HepG2 (cell line): ENCODE data around the gene WNT7B. TPM values are rescaled to one million over a fixed set of nuclear protein-coding genes. Genes with fewer than 3 reads are reported as not detected.

Source experiments
- ATAC-seq: fragments of 200-7000 bp; cut with Tn5 transposase; 3 replicates; pipeline ENCODE4 v1.9.1; 2020; ENCODE audit warnings: mild to moderate bottlenecking, moderate library complexity
- BruUV-seq: library from RNA; stranded (reverse); fragments of 400-500 nt; replicated peaks from 2 replicates; lab custom pipeline; 2021; lab: Mats Ljungman, UMichigan
- CTCF ChIA-PET: fragments of 300-600 bp; formaldehyde crosslinking; extraction: SDS; loops from one replicate; lab custom pipeline; 2021; ENCODE audit warnings: low total read pairs, inconsistent platforms, low intra/inter-chr PET ratio; lab: Yijun Ruan, JAX
- POLR2A ChIA-PET: fragments of 350-600 bp; sonication (Branson Sonifier 250); formaldehyde crosslinking; loops from one replicate; lab custom pipeline; 2020; ENCODE audit warnings: antibody characterized with exemption, inconsistent platforms; lab: Yijun Ruan, JAX
- DNase-seq: peaks from one replicate; pipeline ENCODE4 v3.0.0-alpha.2; 2015; ENCODE audit warnings: low spot score
- FAIRE-seq: peaks from 3 replicates; lab custom pipeline; 2011; peaks lifted over from hg19 to GRCh38; lab: Jason Lieb, UNC
- H2AFZ ChIP-seq: one replicate; pipeline ENCODE4 v1.6.1; 2011; ENCODE audit warnings: low read length, inconsistent platforms
- H3K27ac ChIP-seq: fragments of 300-600 bp; 3 replicates; pipeline ENCODE4 v1.8.0; 2011; ENCODE audit warnings: mixed run types, mild to moderate bottlenecking, mixed read lengths, low read length, inconsistent platforms; ENCODE audit not compliant: insufficient read depth; ENCODE audit errors: extremely low read length
- H3K27me3 ChIP-seq, 2 experiments: fragments of 200-600 bp in 1 of 2; 2 replicates in 1 of 2; 3 replicates in 1 of 2; pipeline versions ENCODE4 v1.6.0 to v1.8.0; 2011; ENCODE audit warnings: low read length in 2 of 2, mild to moderate bottlenecking in 2 of 2, moderate library complexity in 2 of 2, inconsistent platforms in 1 of 2; ENCODE audit not compliant: insufficient read depth in 2 of 2, control insufficient read depth in 1 of 2
- H3K36me3 ChIP-seq, 2 experiments: fragments of 200-600 bp in 1 of 2; replicated peaks in 1 of 2; 2 replicates in 1 of 2; 3 replicates in 1 of 2; pipeline versions ENCODE4 v1.5.1 to v1.8.0; 2011; ENCODE audit warnings: low read length in 2 of 2, inconsistent platforms in 1 of 2; ENCODE audit not compliant: insufficient read depth in 2 of 2, control insufficient read depth in 1 of 2
- H3K4me1 ChIP-seq: 2 replicates; pipeline ENCODE4 v1.5.1; 2012; ENCODE audit warnings: low read length, inconsistent platforms; ENCODE audit not compliant: insufficient read depth
- H3K4me2 ChIP-seq: 2 replicates; pipeline ENCODE4 v1.6.0; 2011; ENCODE audit warnings: low read depth, low read length, inconsistent platforms
- H3K4me3 ChIP-seq, 3 experiments: fragments of 200-600 bp in 1 of 3; sonication (generic), shearing (Covaris generic) in 1 of 3; replicated peaks in 1 of 3; 2 replicates each; pipeline ENCODE4 v1.5.1; 2011 to 2016; ENCODE audit warnings: low read length in 3 of 3, inconsistent platforms in 2 of 3, low read depth in 2 of 3, mild to moderate bottlenecking in 2 of 3, control low read depth in 1 of 3, mixed read lengths in 1 of 3; ENCODE audit not compliant: insufficient read depth in 1 of 3
- H3K79me2 ChIP-seq: one replicate; pipeline ENCODE4 v1.6.1; 2011; ENCODE audit warnings: low read length, inconsistent platforms; ENCODE audit not compliant: insufficient read depth
- H3K9ac ChIP-seq: 2 replicates; pipeline ENCODE4 v1.6.0; 2011; ENCODE audit warnings: mild to moderate bottlenecking, low read depth, low read length, inconsistent platforms; ENCODE audit not compliant: insufficient read depth
- H3K9me3 ChIP-seq: 2 replicates; pipeline ENCODE4 v1.5.1; 2012; ENCODE audit warnings: mild to moderate bottlenecking, low read length
- H4K20me1 ChIP-seq: 2 replicates; pipeline ENCODE4 v1.6.0; 2011; ENCODE audit warnings: inconsistent platforms, mild to moderate bottlenecking, low read length, moderate library complexity; ENCODE audit not compliant: insufficient read depth
- NONO ChIP-seq, 2 experiments: fragments of 450-650 bp in 1 of 2; sonication (generic) in 1 of 2; formaldehyde crosslinking in 1 of 2; IDR thresholded peaks in 1 of 2; conservative IDR thresholded peaks in 1 of 2; 2 replicates each; pipeline versions ENCODE4 v1.6.1 to v1.8.0; 2017 to 2022; ENCODE audit warnings: mild to moderate bottlenecking in 1 of 2, missing genetic modification reagents in 1 of 2, moderate library complexity in 1 of 2
- SRSF4 ChIP-seq: fragments of 200-400 bp; formaldehyde crosslinking; IDR thresholded peaks from one replicate; pipeline ENCODE4 v1.6.1; 2018; ENCODE audit warnings: mild to moderate bottlenecking, low read depth, low read length, moderate library complexity; ENCODE audit not compliant: poor library complexity, severe bottlenecking
- WGBS: methylation state at CpG from one replicate; pipeline ENCODE4 v1.1.6; 2017; ENCODE audit warnings: low lambda C conversion rate; 5-methylcytosine and 5-hydroxymethylcytosine counted together
- in situ Hi-C: cut with HindIII; loops from 2 replicates; pipeline ENCODE4 v1.10.0; 2017; ENCODE audit warnings: low pct_unique_long_range_greater_than_20kb; ENCODE audit not compliant: extremely low pct_ligation_motif_present
- intact Hi-C: fragments of 100-400 bp; cut with micrococcal nuclease; formaldehyde crosslinking; loops from one replicate; pipeline ENCODE4 v1.10.0; 2022; ENCODE audit not compliant: unreplicated experiment
- polyA plus RNA-seq, 8 experiments: library from polyadenylated mRNA; depleted of rRNA in 3 of 8; stranded (reverse) in 7 of 8; unstranded in 1 of 8; fragments of >200 nt; fragmentation: Illumina TruSeq in 4 of 8; extraction: Trizol in 4 of 8; gene quantifications; 2 replicates each; pipeline versions ENCODE4 v1.2.1 to v1.2.3, GENCODE V29; 2011 to 2016; ENCODE audit warnings: low read depth in 4 of 8, missing spikeins in 1 of 8, mixed read lengths in 1 of 8; ENCODE audit not compliant: insufficient read depth in 1 of 8
- total RNA-seq, 5 experiments: library from RNA; depleted of rRNA; stranded (reverse); fragments of >200 nt; fragmentation: Illumina TruSeq; extraction: Trizol; gene quantifications; 2 replicates each; pipeline ENCODE4 v1.2.3, GENCODE V29; 2016; ENCODE audit warnings: low read depth in 1 of 5

Gene WNT7B
- total and polyA plus RNA-seq, 2 of the 13 experiments (the other 11 are each of a cell fraction or from before 2014, with no cell fraction given), result 0.09 TPM; not detected in 1

DNA sequence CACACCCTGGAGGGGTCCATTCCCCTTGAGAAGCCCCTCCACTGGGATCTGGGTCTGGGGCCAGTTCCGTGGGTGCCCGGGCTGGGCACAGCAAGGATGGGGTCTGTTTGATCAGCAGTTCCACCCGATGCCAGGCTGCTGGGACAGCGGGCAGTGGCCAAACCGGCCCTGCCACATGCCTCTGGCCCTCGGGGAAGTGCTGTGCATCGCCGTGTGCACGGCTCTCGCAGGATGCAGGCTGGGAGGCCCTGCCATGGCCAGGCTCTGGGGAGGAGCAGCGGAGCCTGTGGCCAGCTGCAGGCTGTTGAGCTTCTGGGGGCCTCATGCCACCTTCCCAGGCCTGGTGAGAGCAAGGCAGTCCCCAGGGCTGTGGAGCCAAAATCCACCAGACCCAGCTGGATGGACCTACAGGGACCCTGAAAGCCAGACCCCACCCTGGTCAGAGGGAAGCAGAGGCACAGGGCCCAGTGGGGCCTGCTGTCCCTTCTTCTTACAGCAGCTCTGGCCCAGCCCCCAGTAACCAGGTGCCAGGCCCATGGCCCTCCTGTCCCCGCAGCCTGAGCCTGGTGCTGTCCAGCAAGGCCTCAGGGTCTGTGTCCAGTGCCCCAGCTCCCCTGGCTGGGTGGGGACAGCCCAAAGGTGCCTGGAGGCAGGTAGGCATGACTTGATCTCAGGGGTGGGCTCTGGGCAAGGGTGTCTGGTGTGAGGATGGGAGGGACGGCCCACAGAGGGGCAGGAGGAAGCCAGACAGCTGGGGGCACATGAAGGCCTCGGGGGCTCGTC lies 57.3 kb downstream of the WNT7B start:
- TF ChIP-seq SRSF4, result no peak
- CTCF ChIA-PET, result no interaction called here
- WGBS, result 20% methylated on average over 3 of the region's 15 CpGs
- FAIRE-seq (no peak), DNase-seq (no peak), ATAC-seq (no peak)
- no peak overlapping the region for H3K4me2 ChIP-seq
- intact Hi-C loops (no loop called here), in situ Hi-C loops (no loop called here)
- H3K4me1 ChIP-seq, result no peaks in the 10 kb centered on the region
- H3K9me3 ChIP-seq, result no peaks in the 10 kb centered on the region
- no peaks in the 10 kb centered on the region for H3K36me3 ChIP-seq
- H4K20me1 ChIP-seq, result no peaks in the 10 kb centered on the region
- no peak overlapping the region for H3K9ac ChIP-seq
- H3K27me3 ChIP-seq, result peaks cover 11 to 53% of the 10 kb centered on the region in 2 experiments
- H3K79me2 ChIP-seq, result no peaks in the 10 kb centered on the region
- BruUV-seq, result no TSS peak
- H3K27ac ChIP-seq, result no peak overlapping the region
- H2AFZ ChIP-seq, result no peak overlapping the region
- no peak overlapping the region for H3K4me3 ChIP-seq
- POLR2A ChIA-PET, result no interaction called here

DNA sequence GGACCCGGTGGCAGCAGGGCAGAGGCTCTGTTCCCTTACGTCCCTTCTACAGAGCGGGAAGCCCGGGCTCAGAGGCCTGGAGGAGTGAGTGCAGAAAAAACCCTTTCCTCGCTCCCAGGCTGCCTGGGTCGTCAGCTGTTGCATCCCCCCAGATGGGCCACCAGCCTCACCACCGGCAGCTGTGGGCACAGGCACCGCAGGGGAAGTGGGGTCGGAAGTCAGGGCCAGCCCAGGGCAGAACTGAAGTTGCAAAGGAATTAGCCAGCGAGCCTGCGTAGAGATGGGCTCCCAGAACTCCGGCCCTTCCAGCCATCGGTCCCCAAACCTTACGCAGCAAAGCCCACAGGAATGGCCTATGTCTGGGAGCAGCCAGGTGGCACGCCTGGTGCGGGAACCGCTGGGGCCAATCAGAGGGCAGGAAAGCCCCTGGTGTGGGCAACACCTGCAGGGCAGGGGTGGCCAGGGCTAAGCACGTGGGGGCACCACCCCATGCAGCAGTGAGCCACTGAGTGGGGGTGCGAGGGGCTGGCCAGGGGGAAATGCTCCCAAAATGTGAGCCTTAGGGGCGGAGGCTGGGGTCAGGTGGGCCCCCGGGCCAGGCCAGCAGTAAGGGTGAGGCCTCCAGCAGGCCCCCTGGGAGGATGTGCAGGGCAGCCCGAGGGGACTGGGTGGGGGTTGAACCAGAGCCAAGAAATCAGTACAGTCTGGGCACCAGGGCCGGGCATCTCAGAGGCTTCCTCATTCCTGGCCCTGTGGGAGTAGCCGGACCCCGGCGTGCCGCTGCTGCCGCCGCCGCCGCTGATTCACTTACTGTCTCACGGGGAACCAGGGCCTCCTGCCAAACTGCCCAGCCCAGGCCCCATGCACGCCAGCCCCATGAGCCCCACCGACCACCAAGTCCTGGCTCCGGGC lies 58.2 kb downstream of the WNT7B start:
- Histone ChIP-seq H3K4me2 (no peak overlapping the region), H4K20me1 (no peaks in the 10 kb centered on the region)
- no peak for TF ChIP-seq NONO (IDR thresholded peaks at IDR 0.05)
- TF ChIP-seq NONO (CRISPR knock-in tag; conservative IDR thresholded peaks at IDR 0.05), result no peak
- TF ChIP-seq, all 625 proteins: peak for 0
- H3K27me3 ChIP-seq, result peaks cover 9 to 53% of the 10 kb centered on the region in 2 experiments
- H3K36me3 ChIP-seq, result no peaks in the 10 kb centered on the region
- FAIRE-seq (no peak), ATAC-seq (no peak), DNase-seq (no peak)
- no peak overlapping the region for H3K27ac ChIP-seq
- no peaks in the 10 kb centered on the region for H3K4me1 ChIP-seq
- H3K9ac ChIP-seq, result no peak overlapping the region
- H3K79me2 ChIP-seq, result no peaks in the 10 kb centered on the region
- POLR2A ChIA-PET, result no interaction called here
- no TSS peak for BruUV-seq
- CTCF ChIA-PET, result no interaction called here
- 34% methylated on average over 13 of the region's 35 CpGs for WGBS
- H3K4me3 ChIP-seq, result no peak overlapping the region
- H2AFZ ChIP-seq, result no peak overlapping the region
- in situ Hi-C loops (no loop called here), intact Hi-C loops (no loop called here)
- H3K9me3 ChIP-seq, result no peaks in the 10 kb centered on the region
